CD4-positive, alpha-beta T cell (primary cell): ENCODE data around the gene LRRTM4. TPM values are rescaled to one million over a fixed set of nuclear protein-coding genes. Genes with fewer than 3 reads are reported as not detected.
"Not testable (repeated sequence)": the region's sequence is repeated elsewhere in the genome, so short reads cannot be mapped to it uniquely, and the experiment has no call there.

Source experiments
- ATAC-seq: fragments of 200-7000 bp; cut with Tn5 transposase; one replicate; pipeline ENCODE4 v1.10.0; 2022; ENCODE audit warnings: mild to moderate bottlenecking; ENCODE audit not compliant: poor library complexity
- CTCF ChIA-PET: fragments of 350-600 bp; sonication (Branson Sonifier 250); formaldehyde crosslinking; loops from one replicate; lab custom pipeline; 2021; ENCODE audit warnings: antibody characterized with exemption, inconsistent platforms; lab: Charles Lee
- POLR2A ChIA-PET: fragments of 350-600 bp; sonication (Branson Sonifier 250); formaldehyde crosslinking; loops from one replicate; lab custom pipeline; 2021; ENCODE audit warnings: antibody characterized with exemption, inconsistent platforms; lab: Charles Lee
- DNase-seq, 14 experiments: peaks; one replicate each; pipeline ENCODE4 v3.0.0-alpha.2; 2013 to 2020; ENCODE audit warnings: mixed read lengths in 2 of 14
- H3K27ac ChIP-seq, 2 donors: one replicate each; pipeline versions ENCODE4 v1.5.1 to v1.7.0; 2013; ENCODE audit warnings: low read length in 2 of 2, low read depth in 1 of 2, mild to moderate bottlenecking in 1 of 2
- H3K27me3 ChIP-seq, 2 experiments: 1 replicate in 1 of 2; 2 replicates in 1 of 2; pipeline versions ENCODE4 v1.6.1 to v1.7.0; 2013; ENCODE audit warnings: low read length in 2 of 2, control low read depth in 1 of 2, mild to moderate bottlenecking in 1 of 2, moderate library complexity in 1 of 2; ENCODE audit not compliant: insufficient read depth in 2 of 2, control insufficient read depth in 1 of 2
- H3K36me3 ChIP-seq: one replicate; pipeline ENCODE4 v1.6.1; 2013; ENCODE audit warnings: low read length, control low read depth; ENCODE audit not compliant: insufficient read depth
- H3K4me1 ChIP-seq: one replicate; pipeline ENCODE4 v1.6.1; 2013; ENCODE audit warnings: low read length, control low read depth; ENCODE audit not compliant: insufficient read depth
- H3K4me3 ChIP-seq: one replicate; pipeline ENCODE4 v1.5.1; 2013; ENCODE audit warnings: mild to moderate bottlenecking, low read length, moderate library complexity
- H3K9me3 ChIP-seq, 2 experiments: 1 replicate in 1 of 2; 2 replicates in 1 of 2; pipeline versions ENCODE4 v1.6.1 to v1.7.0; 2013; ENCODE audit warnings: low read length in 2 of 2, mild to moderate bottlenecking in 2 of 2, control low read depth in 1 of 2, moderate library complexity in 1 of 2; ENCODE audit not compliant: control insufficient read depth in 1 of 2, insufficient read depth in 1 of 2
- H3K27ac Mint-ChIP-seq: one replicate; pipeline ENCODE4 v1.8.0; 2020; ENCODE audit warnings: mixed read lengths
- H3K27me3 Mint-ChIP-seq: one replicate; pipeline ENCODE4 v1.8.0; 2021; ENCODE audit warnings: mixed read lengths
- H3K36me3 Mint-ChIP-seq: one replicate; pipeline ENCODE4 v1.8.0; 2021; ENCODE audit warnings: low read depth, mixed read lengths
- H3K4me1 Mint-ChIP-seq: one replicate; pipeline ENCODE4 v1.8.0; 2021; ENCODE audit warnings: low read depth, mixed read lengths
- H3K4me3 Mint-ChIP-seq: one replicate; pipeline ENCODE4 v1.8.0; 2020; ENCODE audit warnings: mild to moderate bottlenecking, mixed read lengths
- H3K9me3 Mint-ChIP-seq: one replicate; pipeline ENCODE4 v1.8.0; 2020; ENCODE audit warnings: mixed read lengths
- CTCF ChIP-seq: fragments of 200-600 bp; IDR thresholded peaks from one replicate; pipeline ENCODE4 v1.8.0; 2022; ENCODE audit warnings: antibody characterized with exemption, mild to moderate bottlenecking
- intact Hi-C, 2 experiments: fragments of 100-400 bp; cut with DNase I in 1 of 2; cut with micrococcal nuclease in 1 of 2; formaldehyde crosslinking; loops; one replicate each; pipeline versions ENCODE4 v1.15.1 to v1.9.0; 2023 to 2025; cut with DNase I, micrococcal nuclease
- total RNA-seq, 174 experiments: library from RNA in 2 of 174; stranded (reverse) in 2 of 174; gene quantifications; one replicate each; pipeline ENCODE4 v1.2.3 and lab custom pipeline; 2021 to 2026

Gene LRRTM4
- total RNA-seq, 2 experiments from 2014 or later = not detected

- POLR2A ChIA-PET = no interaction called here
- H3K27ac Mint-ChIP-seq = no peak overlapping the region
These were observed 422.2 kb downstream of the LRRTM4 start for GRCh38 chr2:77099961-77100360.

DNA sequence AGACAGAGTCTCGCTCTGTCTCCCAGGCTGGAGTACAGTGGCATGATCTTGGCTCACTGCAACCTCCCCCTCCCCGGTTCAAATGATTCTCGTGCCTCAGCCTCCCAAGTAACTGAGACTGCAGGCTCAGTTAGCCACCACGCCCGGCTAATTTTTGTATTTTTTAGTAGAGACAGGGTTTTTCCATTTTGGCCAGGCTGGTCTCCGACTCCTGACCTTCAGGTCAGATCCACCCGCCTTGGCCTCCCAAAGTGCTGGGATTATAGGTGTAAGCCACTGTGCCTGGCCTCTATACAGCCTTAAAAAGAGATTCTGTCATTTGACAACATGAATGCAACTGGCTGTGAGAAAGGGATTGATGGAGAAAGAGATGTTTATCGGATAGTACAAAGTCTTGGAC, 426.7 kb downstream of the LRRTM4 start:
- H3K36me3 Mint-ChIP-seq, intact Hi-C loops, ATAC-seq, H3K4me1 Mint-ChIP-seq, H3K27ac Mint-ChIP-seq, H3K27ac ChIP-seq, H3K4me1 ChIP-seq, H3K4me3 ChIP-seq, H3K9me3 ChIP-seq, H3K36me3 ChIP-seq, H3K9me3 Mint-ChIP-seq, POLR2A ChIA-PET, H3K27me3 Mint-ChIP-seq, H3K4me3 Mint-ChIP-seq, CTCF ChIA-PET, H3K27me3 ChIP-seq, DNase-seq: not testable (repeated sequence)

More at GRCh38 chr2:77099961-77100360, 422.2 kb downstream of the LRRTM4 start:
- no peak for TF ChIP-seq CTCF
- intact Hi-C loops = no loop called here
- Histone ChIP-seq H3K4me1 (no peaks in the 10 kb centered on the region), H3K36me3 (no peaks in the 10 kb centered on the region), H3K4me3 (no peak overlapping the region), H3K27ac (no peak overlapping the region), H3K9me3 (no peaks in the 10 kb centered on the region), H3K27me3 (no peaks in the 10 kb centered on the region)
- H3K4me3 Mint-ChIP-seq = no peak overlapping the region
- H3K36me3 Mint-ChIP-seq = no peaks in the 10 kb centered on the region
- H3K9me3 Mint-ChIP-seq = peaks cover 2% of the 10 kb centered on the region
- H3K27me3 Mint-ChIP-seq = no peaks in the 10 kb centered on the region
- no peak for DNase-seq
- CTCF ChIA-PET = no interaction called here
- no peaks in the 10 kb centered on the region for H3K4me1 Mint-ChIP-seq
- no peak for ATAC-seq

DNA sequence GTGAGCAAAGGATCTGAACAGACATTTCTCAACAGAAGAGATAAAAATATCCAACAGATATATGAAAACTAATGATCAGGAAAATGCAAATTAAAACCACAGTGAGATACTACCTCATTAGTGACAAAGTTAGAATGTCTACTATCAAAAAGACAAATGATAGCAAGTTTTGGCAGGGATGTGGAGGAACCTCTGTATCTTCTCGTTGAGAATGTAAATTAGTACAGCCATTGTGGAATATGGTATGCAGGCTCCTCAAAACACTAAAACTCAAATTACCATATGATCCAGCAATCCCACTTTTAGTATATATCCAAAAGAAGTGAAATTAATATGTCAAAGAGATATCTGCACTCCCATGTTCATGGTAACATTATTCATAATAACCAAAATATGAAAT, 427.1 kb downstream of the LRRTM4 start:
- H3K27me3 ChIP-seq = no peaks in the 10 kb centered on the region
- H3K4me3 ChIP-seq = no peak overlapping the region
- H3K36me3 Mint-ChIP-seq = no peaks in the 10 kb centered on the region
- no peaks in the 10 kb centered on the region for H3K36me3 ChIP-seq
- H3K4me3 Mint-ChIP-seq = no peak overlapping the region
- ATAC-seq = no peak
- no peaks in the 10 kb centered on the region for H3K4me1 Mint-ChIP-seq
- ChIA-PET POLR2A (no interaction called here), CTCF (no interaction called here)
- TF ChIP-seq CTCF = no peak
- no peak for DNase-seq
- peaks cover 3% of the 10 kb centered on the region for H3K9me3 Mint-ChIP-seq
- no peak overlapping the region for H3K27ac ChIP-seq
- H3K27ac Mint-ChIP-seq = no peak overlapping the region
- peaks cover 0 to 4% of the 10 kb centered on the region in 2 experiments for H3K9me3 ChIP-seq
- intact Hi-C loops = no loop called here
- no peaks in the 10 kb centered on the region for H3K4me1 ChIP-seq
- H3K27me3 Mint-ChIP-seq = no peaks in the 10 kb centered on the region

DNA sequence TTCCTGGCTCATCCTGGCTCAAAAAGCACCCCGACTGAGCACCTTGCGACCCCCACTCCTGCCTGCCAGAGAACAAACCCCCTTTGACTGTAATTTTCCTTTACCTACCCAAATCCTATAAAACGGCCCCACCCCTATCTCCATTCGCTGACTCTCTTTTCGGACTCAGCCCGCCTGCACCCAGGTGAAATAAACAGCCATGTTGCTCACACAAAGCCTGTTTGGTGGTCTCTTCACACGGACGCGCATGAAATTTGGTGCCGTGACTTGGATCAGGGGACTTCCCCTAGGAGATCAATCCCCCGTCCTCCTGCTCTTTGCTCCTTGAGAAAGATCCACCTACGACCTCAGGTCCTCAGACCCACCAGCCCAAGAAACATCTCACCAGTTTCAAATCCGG, 433.8 kb downstream of the LRRTM4 start:
- H3K9me3 Mint-ChIP-seq, POLR2A ChIA-PET, H3K27ac ChIP-seq, H3K27ac Mint-ChIP-seq, DNase-seq, H3K27me3 Mint-ChIP-seq, ATAC-seq, H3K4me3 ChIP-seq, H3K4me3 Mint-ChIP-seq, intact Hi-C loops, H3K27me3 ChIP-seq, H3K36me3 Mint-ChIP-seq, CTCF ChIA-PET, H3K36me3 ChIP-seq, H3K4me1 ChIP-seq, H3K4me1 Mint-ChIP-seq: not testable (repeated sequence)
- H3K9me3 ChIP-seq = peaks cover 0 to 13% of the 10 kb centered on the region in 2 experiments
